Measurements from ENCODE around the gene FBXL17.

- TF ChIP-seq, protein P1, sequence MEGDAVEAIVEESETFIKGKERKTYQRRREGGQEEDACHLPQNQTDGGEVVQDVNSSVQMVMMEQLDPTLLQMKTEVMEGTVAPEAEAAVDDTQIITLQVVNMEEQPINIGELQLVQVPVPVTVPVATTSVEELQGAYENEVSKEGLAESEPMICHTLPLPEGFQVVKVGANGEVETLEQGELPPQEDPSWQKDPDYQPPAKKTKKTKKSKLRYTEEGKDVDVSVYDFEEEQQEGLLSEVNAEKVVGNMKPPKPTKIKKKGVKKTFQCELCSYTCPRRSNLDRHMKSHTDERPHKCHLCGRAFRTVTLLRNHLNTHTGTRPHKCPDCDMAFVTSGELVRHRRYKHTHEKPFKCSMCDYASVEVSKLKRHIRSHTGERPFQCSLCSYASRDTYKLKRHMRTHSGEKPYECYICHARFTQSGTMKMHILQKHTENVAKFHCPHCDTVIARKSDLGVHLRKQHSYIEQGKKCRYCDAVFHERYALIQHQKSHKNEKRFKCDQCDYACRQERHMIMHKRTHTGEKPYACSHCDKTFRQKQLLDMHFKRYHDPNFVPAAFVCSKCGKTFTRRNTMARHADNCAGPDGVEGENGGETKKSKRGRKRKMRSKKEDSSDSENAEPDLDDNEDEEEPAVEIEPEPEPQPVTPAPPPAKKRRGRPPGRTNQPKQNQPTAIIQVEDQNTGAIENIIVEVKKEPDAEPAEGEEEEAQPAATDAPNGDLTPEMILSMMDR (IDR thresholded peaks at IDR 0.05; ENCODE audit: low read depth, low read length, missing input control), result no peak
- TF ChIP-seq TAF1 (conservative IDR thresholded peaks at IDR 0.05) (no peak), FOXA1 (IDR thresholded peaks at IDR 0.05) (no peak), RAD21 (IDR thresholded peaks at IDR 0.05) (no peak), RXRA (IDR thresholded peaks at IDR 0.05) (no peak), JUND (IDR thresholded peaks at IDR 0.05) (no peak), ATF3 (IDR thresholded peaks at IDR 0.05) (no peak), YY1 (IDR thresholded peaks at IDR 0.05) (no peak), NR2F2 (IDR thresholded peaks at IDR 0.05) (no peak), HNF4A (conservative IDR thresholded peaks at IDR 0.05) (no peak), MAX (IDR thresholded peaks at IDR 0.05) (no peak)
- TF ChIP-seq, protein P2, sequence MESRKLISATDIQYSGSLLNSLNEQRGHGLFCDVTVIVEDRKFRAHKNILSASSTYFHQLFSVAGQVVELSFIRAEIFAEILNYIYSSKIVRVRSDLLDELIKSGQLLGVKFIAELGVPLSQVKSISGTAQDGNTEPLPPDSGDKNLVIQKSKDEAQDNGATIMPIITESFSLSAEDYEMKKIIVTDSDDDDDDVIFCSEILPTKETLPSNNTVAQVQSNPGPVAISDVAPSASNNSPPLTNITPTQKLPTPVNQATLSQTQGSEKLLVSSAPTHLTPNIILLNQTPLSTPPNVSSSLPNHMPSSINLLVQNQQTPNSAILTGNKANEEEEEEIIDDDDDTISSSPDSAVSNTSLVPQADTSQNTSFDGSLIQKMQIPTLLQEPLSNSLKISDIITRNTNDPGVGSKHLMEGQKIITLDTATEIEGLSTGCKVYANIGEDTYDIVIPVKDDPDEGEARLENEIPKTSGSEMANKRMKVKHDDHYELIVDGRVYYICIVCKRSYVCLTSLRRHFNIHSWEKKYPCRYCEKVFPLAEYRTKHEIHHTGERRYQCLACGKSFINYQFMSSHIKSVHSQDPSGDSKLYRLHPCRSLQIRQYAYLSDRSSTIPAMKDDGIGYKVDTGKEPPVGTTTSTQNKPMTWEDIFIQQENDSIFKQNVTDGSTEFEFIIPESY (IDR thresholded peaks at IDR 0.05), result no peak
- TF ChIP-seq, protein P3, sequence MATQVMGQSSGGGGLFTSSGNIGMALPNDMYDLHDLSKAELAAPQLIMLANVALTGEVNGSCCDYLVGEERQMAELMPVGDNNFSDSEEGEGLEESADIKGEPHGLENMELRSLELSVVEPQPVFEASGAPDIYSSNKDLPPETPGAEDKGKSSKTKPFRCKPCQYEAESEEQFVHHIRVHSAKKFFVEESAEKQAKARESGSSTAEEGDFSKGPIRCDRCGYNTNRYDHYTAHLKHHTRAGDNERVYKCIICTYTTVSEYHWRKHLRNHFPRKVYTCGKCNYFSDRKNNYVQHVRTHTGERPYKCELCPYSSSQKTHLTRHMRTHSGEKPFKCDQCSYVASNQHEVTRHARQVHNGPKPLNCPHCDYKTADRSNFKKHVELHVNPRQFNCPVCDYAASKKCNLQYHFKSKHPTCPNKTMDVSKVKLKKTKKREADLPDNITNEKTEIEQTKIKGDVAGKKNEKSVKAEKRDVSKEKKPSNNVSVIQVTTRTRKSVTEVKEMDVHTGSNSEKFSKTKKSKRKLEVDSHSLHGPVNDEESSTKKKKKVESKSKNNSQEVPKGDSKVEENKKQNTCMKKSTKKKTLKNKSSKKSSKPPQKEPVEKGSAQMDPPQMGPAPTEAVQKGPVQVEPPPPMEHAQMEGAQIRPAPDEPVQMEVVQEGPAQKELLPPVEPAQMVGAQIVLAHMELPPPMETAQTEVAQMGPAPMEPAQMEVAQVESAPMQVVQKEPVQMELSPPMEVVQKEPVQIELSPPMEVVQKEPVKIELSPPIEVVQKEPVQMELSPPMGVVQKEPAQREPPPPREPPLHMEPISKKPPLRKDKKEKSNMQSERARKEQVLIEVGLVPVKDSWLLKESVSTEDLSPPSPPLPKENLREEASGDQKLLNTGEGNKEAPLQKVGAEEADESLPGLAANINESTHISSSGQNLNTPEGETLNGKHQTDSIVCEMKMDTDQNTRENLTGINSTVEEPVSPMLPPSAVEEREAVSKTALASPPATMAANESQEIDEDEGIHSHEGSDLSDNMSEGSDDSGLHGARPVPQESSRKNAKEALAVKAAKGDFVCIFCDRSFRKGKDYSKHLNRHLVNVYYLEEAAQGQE (IDR thresholded peaks at IDR 0.05), result no peak
Measured at GRCh38 chr5:107943923-107944322, 438.0 kb downstream of the FBXL17 start.

Data from liver (tissue), 3 donors.